ENCODE data around the gene OXSR1. TPM values are rescaled to one million over a fixed set of nuclear protein-coding genes. Genes with fewer than 3 reads are reported as not detected.

OXSR1 gene
- total and polyA plus RNA-seq, 10 of the 15 experiments (the other 5 are each of a cell fraction or from before 2014, with no cell fraction given) = 12.4 to 54.6 (median 35.7) TPM

GRCh38 chr3:38127611-38128302 lies 37.6 kb upstream of the OXSR1 start:
- TF ChIP-seq USF1 (IDR thresholded peaks at IDR 0.05; ENCODE audit: borderline replicate concordance, extremely low read length, insufficient read depth, low read depth, low read length) = no peak
- Histone ChIP-seq H3K36me3 (ENCODE audit: control insufficient read depth in 2 of 2, insufficient read depth in 2 of 2, low read length in 1 of 2) (peaks cover 28 to 52% of the 10 kb centered on the region in 2 experiments), H3K4me2 (ENCODE audit: control insufficient read depth, insufficient read depth) (no peak overlapping the region), H3K27me3 (replicated peaks in 1 of 2; ENCODE audit: control insufficient read depth in 2 of 2, insufficient read depth in 2 of 2, low read length in 1 of 2) (no peaks in the 10 kb centered on the region), H3K27ac (ENCODE audit: control insufficient read depth, insufficient read depth) (no peak overlapping the region), H4K20me1 (ENCODE audit: control insufficient read depth, insufficient read depth) (peaks cover 5% of the 10 kb centered on the region), H3K9ac (ENCODE audit: control insufficient read depth, insufficient read depth, low read length) (no peak overlapping the region), H3K79me2 (ENCODE audit: control insufficient read depth, insufficient read depth, low read length) (peaks cover under 1% of the 10 kb centered on the region), H3K4me1 (ENCODE audit: control insufficient read depth, insufficient read depth, low read length) (peaks cover 15% of the 10 kb centered on the region), H3K4me3 (no peak overlapping the region), H2AFZ (ENCODE audit: control insufficient read depth, low read depth, low read length) (no peak overlapping the region), H3K9me3 (replicated peaks; ENCODE audit: control insufficient read depth, insufficient read depth, low read length) (no peaks in the 10 kb centered on the region)
- BruUV-seq (replicated peaks) = no TSS peak
- ChIA-PET CTCF (interaction anchor here (1.0 to 1.6 kb wide), 2 partner anchors 10 to 42 kb away, joined by 4 to 7 read pairs; no protein-coding TSS in a partner anchor), POLR2A (no interaction called here), SMC1A (ENCODE audit: uncharacterized antibody, unreplicated experiment) (interaction anchor here (1.4 kb wide), 1 partner anchor 9 kb away, joined by 6 read pairs; no protein-coding TSS in a partner anchor), RAD21 (ENCODE audit: unreplicated experiment) (interaction anchor here (1.1 kb wide), 1 partner anchor 119 kb away, joined by 3 read pairs; no protein-coding TSS in a partner anchor)
- no peak for ATAC-seq
- WGBS (ENCODE audit: insufficient coverage, insufficient replicate concordance, low lambda C conversion rate, missing lambda C conversion rate) = 100% methylated on average over 4 of the region's 4 CpGs
- no peak for FAIRE-seq
- intact Hi-C loops (cut with micrococcal nuclease; ENCODE audit: unreplicated experiment) = no loop called here
- in situ Hi-C loops (cut with MboI) = no loop called here
- no peak for DNase-seq (ENCODE audit: low read depth, low spot score)

- POLR2A ChIA-PET = no interaction called here
- Histone ChIP-seq H3K79me2 (ENCODE audit: control insufficient read depth, insufficient read depth, low read length) (peaks cover 1% of the 10 kb centered on the region), H3K27me3 (replicated peaks in 1 of 2; ENCODE audit: control insufficient read depth in 2 of 2, insufficient read depth in 2 of 2, low read length in 1 of 2) (no peaks in the 10 kb centered on the region), H2AFZ (ENCODE audit: control insufficient read depth, low read depth, low read length) (no peak overlapping the region), H3K9me3 (replicated peaks; ENCODE audit: control insufficient read depth, insufficient read depth, low read length) (no peaks in the 10 kb centered on the region), H3K27ac (ENCODE audit: control insufficient read depth, insufficient read depth) (no peak overlapping the region), H4K20me1 (ENCODE audit: control insufficient read depth, insufficient read depth) (peaks cover 5% of the 10 kb centered on the region), H3K4me2 (ENCODE audit: control insufficient read depth, insufficient read depth) (no peak overlapping the region), H3K9ac (ENCODE audit: control insufficient read depth, insufficient read depth, low read length) (no peak overlapping the region), H3K36me3 (ENCODE audit: control insufficient read depth in 2 of 2, insufficient read depth in 2 of 2, low read length in 1 of 2) (peaks cover 24 to 57% of the 10 kb centered on the region in 2 experiments), H3K4me1 (ENCODE audit: control insufficient read depth, insufficient read depth, low read length) (peaks cover 15% of the 10 kb centered on the region), H3K4me3 (no peak overlapping the region)
- SMC1A ChIA-PET (ENCODE audit: uncharacterized antibody, unreplicated experiment) = interaction anchor here (1.4 kb wide), 1 partner anchor 9 kb away, joined by 6 read pairs; no protein-coding TSS in a partner anchor
- 83% methylated on average over 1 of the region's 1 CpG for WGBS (ENCODE audit: insufficient coverage, insufficient replicate concordance, low lambda C conversion rate, missing lambda C conversion rate)
- RAD21 ChIA-PET (ENCODE audit: unreplicated experiment) = interaction anchor here (1.1 kb wide), 1 partner anchor 119 kb away, joined by 3 read pairs; no protein-coding TSS in a partner anchor
- ATAC-seq (no peak), DNase-seq (ENCODE audit: low read depth, low spot score) (no peak), FAIRE-seq (no peak)
- CTCF ChIA-PET = interaction anchor here (0.8 to 6.0 kb wide), 4 partner anchors 10 to 169 kb away, joined by 3 to 54 read pairs (median 6); no protein-coding TSS in a partner anchor
- intact Hi-C loops (cut with micrococcal nuclease; ENCODE audit: unreplicated experiment) = no loop called here
- in situ Hi-C loops (cut with MboI) = no loop called here
- no TSS peak for BruUV-seq (replicated peaks)
- TF ChIP-seq ZBTB33 (IDR thresholded peaks at IDR 0.05) (no peak), IKZF2 (IDR thresholded peaks at IDR 0.05) (no peak)
These were observed 37.1 kb upstream of the OXSR1 start for GRCh38 chr3:38128303-38128655.

Measured in GM12878 (cell line).